H9 (cell line): ENCODE data around the gene ADRB1. TPM values are rescaled to one million over a fixed set of nuclear protein-coding genes. Genes with fewer than 3 reads are reported as not detected.

Experiments
- DNase-seq: peaks from one replicate; pipeline ENCODE4 v3.0.0-alpha.2; 2017
- H2AFZ ChIP-seq: one replicate; pipeline ENCODE4 v1.6.1; 2013; ENCODE audit warnings: mild to moderate bottlenecking, low read length, control low read depth, moderate library complexity
- H2AK5ac ChIP-seq: 2 replicates; pipeline ENCODE4 v1.6.1; 2013; ENCODE audit warnings: low read length, control low read depth, mixed read lengths; ENCODE audit not compliant: insufficient read length
- H2BK120ac ChIP-seq: one replicate; pipeline ENCODE4 v1.6.1; 2013; ENCODE audit warnings: low read depth, mild to moderate bottlenecking, low read length, control low read depth, inconsistent platforms; ENCODE audit not compliant: poor library complexity, severe bottlenecking
- H2BK12ac ChIP-seq: 2 replicates; pipeline ENCODE4 v1.6.1; 2013; ENCODE audit warnings: low read length, control low read depth, mixed read lengths, low read depth; ENCODE audit not compliant: insufficient read length
- H2BK15ac ChIP-seq: 2 replicates; pipeline ENCODE4 v1.6.1; 2013; ENCODE audit warnings: low read depth, low read length, control low read depth
- H2BK20ac ChIP-seq: one replicate; pipeline ENCODE4 v1.6.1; 2013; ENCODE audit warnings: low read depth, mild to moderate bottlenecking, low read length, control low read depth, inconsistent platforms; ENCODE audit not compliant: poor library complexity, severe bottlenecking
- H2BK5ac ChIP-seq: 2 replicates; pipeline ENCODE4 v1.6.1; 2013; ENCODE audit warnings: low read length, control low read depth, mixed read lengths; ENCODE audit not compliant: insufficient read length
- H3K14ac ChIP-seq: 2 replicates; pipeline ENCODE4 v1.6.1; 2013; ENCODE audit warnings: low read length, control low read depth; ENCODE audit not compliant: insufficient read depth
- H3K18ac ChIP-seq: 2 replicates; pipeline ENCODE4 v1.6.1; 2013; ENCODE audit warnings: low read depth, mild to moderate bottlenecking, mixed read lengths, low read length, control low read depth; ENCODE audit not compliant: insufficient read length
- H3K23ac ChIP-seq: 2 replicates; pipeline ENCODE4 v1.6.1; 2013; ENCODE audit warnings: low read length, control low read depth, mixed read lengths, low read depth; ENCODE audit not compliant: insufficient read length
- H3K23me2 ChIP-seq: 2 replicates; pipeline ENCODE4 v1.6.1; 2013; ENCODE audit warnings: low read depth, mild to moderate bottlenecking, mixed read lengths, low read length, control low read depth; ENCODE audit not compliant: insufficient read length, poor library complexity, severe bottlenecking
- H3K27ac ChIP-seq: 2 replicates; pipeline ENCODE4 v1.5.1; 2013; ENCODE audit warnings: low read length, control low read depth, mixed read lengths, low read depth; ENCODE audit not compliant: insufficient read length
- H3K27me3 ChIP-seq: 2 replicates; pipeline ENCODE4 v1.6.1; 2013; ENCODE audit warnings: low read length, control low read depth, inconsistent platforms; ENCODE audit not compliant: insufficient read depth
- H3K4ac ChIP-seq: 2 replicates; pipeline ENCODE4 v1.6.1; 2013; ENCODE audit warnings: low read depth, mild to moderate bottlenecking, control low read depth, inconsistent platforms, low read length, moderate library complexity
- H3K4me1 ChIP-seq: 2 replicates; pipeline ENCODE4 v1.6.1; 2013; ENCODE audit warnings: low read length, control low read depth, inconsistent platforms; ENCODE audit not compliant: insufficient read depth
- H3K4me2 ChIP-seq: 2 replicates; pipeline ENCODE4 v1.6.1; 2013; ENCODE audit warnings: low read length, control low read depth, mixed read lengths; ENCODE audit not compliant: insufficient read length, insufficient read depth
- H3K56ac ChIP-seq: 2 replicates; pipeline ENCODE4 v1.6.1; 2013; ENCODE audit warnings: low read depth, mild to moderate bottlenecking, mixed read lengths, low read length, control low read depth; ENCODE audit not compliant: insufficient read length
- H3K79me1 ChIP-seq: 2 replicates; pipeline ENCODE4 v1.6.1; 2013; ENCODE audit warnings: low read depth, mild to moderate bottlenecking, moderate library complexity, low read length, control low read depth, inconsistent platforms; ENCODE audit not compliant: insufficient read depth, poor library complexity, severe bottlenecking
- H3K79me2 ChIP-seq: 2 replicates; pipeline ENCODE4 v1.6.1; 2013; ENCODE audit warnings: low read length, control low read depth, inconsistent platforms; ENCODE audit not compliant: insufficient read depth
- H3K9ac ChIP-seq: 2 replicates; pipeline ENCODE4 v1.6.1; 2013; ENCODE audit warnings: low read length, control low read depth, mixed read lengths; ENCODE audit not compliant: insufficient read length; ENCODE audit errors: extremely low read depth
- H3K9me3 ChIP-seq: one replicate; pipeline ENCODE4 v1.6.1; 2013; ENCODE audit warnings: low read depth, low read length, inconsistent platforms; ENCODE audit not compliant: control insufficient read depth
- H3T11ph ChIP-seq: one replicate; pipeline ENCODE4 v1.6.1; 2013; ENCODE audit warnings: mild to moderate bottlenecking, low read length, control low read depth, inconsistent platforms
- H4K20me1 ChIP-seq: one replicate; pipeline ENCODE4 v1.6.1; 2013; ENCODE audit not compliant: control insufficient read depth, insufficient read length, insufficient read depth
- H4K5ac ChIP-seq: 2 replicates; pipeline ENCODE4 v1.6.1; 2013; ENCODE audit warnings: low read depth, mild to moderate bottlenecking, mixed read lengths, low read length, control low read depth; ENCODE audit not compliant: insufficient read length
- H4K8ac ChIP-seq: replicated peaks from 2 replicates; pipeline ENCODE4 v1.6.1; 2013; ENCODE audit warnings: low read length, control low read depth, mixed read lengths, low read depth; ENCODE audit not compliant: insufficient read length
- H4K91ac ChIP-seq: 2 replicates; pipeline ENCODE4 v1.6.1; 2013; ENCODE audit warnings: low read depth, mild to moderate bottlenecking, moderate library complexity, mixed read lengths, low read length, control low read depth; ENCODE audit not compliant: insufficient read length
- H3K27ac Mint-ChIP-seq, 3 experiments: 2 replicates in 2 of 3; 3 replicates in 1 of 3; pipeline ENCODE4 v1.8.0; 2020 to 2021; ENCODE audit warnings: mixed read lengths in 3 of 3, mild to moderate bottlenecking in 1 of 3, moderate library complexity in 1 of 3
- H3K27me3 Mint-ChIP-seq: 2 replicates; pipeline ENCODE4 v1.8.0; 2021; ENCODE audit warnings: low read depth, mild to moderate bottlenecking, moderate library complexity, mixed read lengths
- H3K36me3 Mint-ChIP-seq, 3 experiments: 2 replicates in 2 of 3; 3 replicates in 1 of 3; pipeline ENCODE4 v1.8.0; 2020 to 2021; ENCODE audit warnings: low read depth in 3 of 3, mixed read lengths in 3 of 3; ENCODE audit not compliant: insufficient read depth in 1 of 3
- H3K4me1 Mint-ChIP-seq, 2 experiments: 2 replicates each; pipeline ENCODE4 v1.8.0; 2020; ENCODE audit warnings: mixed read lengths in 2 of 2
- H3K4me3 Mint-ChIP-seq, 2 experiments: 2 replicates in 1 of 2; 3 replicates in 1 of 2; pipeline ENCODE4 v1.8.0; 2020 to 2021; ENCODE audit warnings: mild to moderate bottlenecking in 2 of 2, mixed read lengths in 2 of 2, moderate library complexity in 1 of 2
- H3K9me3 Mint-ChIP-seq, 2 experiments: 2 replicates in 1 of 2; 3 replicates in 1 of 2; pipeline ENCODE4 v1.8.0; 2020; ENCODE audit warnings: mild to moderate bottlenecking in 2 of 2, mixed read lengths in 2 of 2, moderate library complexity in 1 of 2
- CTCF ChIP-seq: fragments of 200-600 bp; sonication (generic); conservative IDR thresholded peaks from 3 replicates; pipeline ENCODE4 v1.8.0; 2021; ENCODE audit warnings: antibody characterized with exemption, mild to moderate bottlenecking
- WGBS: extraction: QIAGEN DNeasy Blood & Tissue Kit; methylation state at CpG from one replicate; pipeline ENCODE4 v1.1.7; 2013; ENCODE audit warnings: missing lambda C conversion rate, low lambda C conversion rate, mixed read lengths; ENCODE audit not compliant: insufficient read length; ENCODE audit errors: extremely low coverage; 5-methylcytosine and 5-hydroxymethylcytosine counted together
- total RNA-seq: library from RNA; stranded (reverse); gene quantifications from 2 replicates; pipeline ENCODE4 v1.2.1, GENCODE V29; 2021

ADRB1 gene
- total RNA-seq, 1 experiment from 2014 or later: 0.13 TPM

DNA sequence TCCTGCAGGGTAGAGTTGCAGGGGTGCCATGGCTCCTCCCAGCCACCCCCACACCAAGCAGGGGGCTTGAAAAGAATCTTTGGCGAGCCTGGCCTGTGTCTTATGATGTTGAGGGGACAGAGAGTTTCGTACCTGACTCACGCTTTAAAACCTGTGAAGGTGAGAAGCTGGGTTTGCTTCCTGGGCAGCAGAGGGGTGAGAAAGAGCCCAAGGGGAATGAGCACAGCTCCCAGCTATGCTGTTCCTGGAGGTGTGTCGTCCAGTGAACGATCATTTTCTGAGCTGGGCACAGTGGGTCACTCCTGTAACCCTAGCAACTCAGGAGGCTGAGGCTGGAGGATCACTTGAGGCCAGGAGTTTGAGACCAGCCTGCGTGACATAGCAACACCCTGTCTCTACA, 13.5 kb upstream of the ADRB1 start:
- no peak overlapping the region for H2BK5ac ChIP-seq
- DNase-seq: no peak
- H2AK5ac ChIP-seq: no peak overlapping the region
- no peak overlapping the region for H4K91ac ChIP-seq
- no peak overlapping the region for H4K5ac ChIP-seq
- H3K79me1 ChIP-seq: no peaks in the 10 kb centered on the region
- no peaks in the 10 kb centered on the region for H3K79me2 ChIP-seq
- H3K27ac ChIP-seq: no peak overlapping the region
- H3K27me3 Mint-ChIP-seq: peaks cover 6% of the 10 kb centered on the region
- no peaks in the 10 kb centered on the region for H3K23me2 ChIP-seq
- H2BK15ac ChIP-seq: no peak overlapping the region
- H3K4me1 ChIP-seq: no peaks in the 10 kb centered on the region
- no peak overlapping the region for H2BK12ac ChIP-seq
- no peak overlapping the region for H3K23ac ChIP-seq
- WGBS: no CpG with 5 or more reads among the region's 6 CpGs
- H3K36me3 Mint-ChIP-seq: no peaks in the 10 kb centered on the region
- no peak overlapping the region for H2BK120ac ChIP-seq
- no peak overlapping the region for H4K8ac ChIP-seq
- H2AFZ ChIP-seq: no peak overlapping the region
- no peak overlapping the region for H3K14ac ChIP-seq
- no peak overlapping the region for H3K4me3 Mint-ChIP-seq
- no peak overlapping the region for H3T11ph ChIP-seq
- peaks cover 0 to 6% of the 10 kb centered on the region in 2 experiments; a peak in 3 of 4 replicates for H3K4me1 Mint-ChIP-seq
- H4K20me1 ChIP-seq: no peaks in the 10 kb centered on the region
- no peak overlapping the region for H2BK20ac ChIP-seq
- H3K9ac ChIP-seq: no peak overlapping the region
- H3K56ac ChIP-seq: no peak overlapping the region
- H3K9me3 ChIP-seq: no peaks in the 10 kb centered on the region
- no peak overlapping the region for H3K4ac ChIP-seq
- no peak overlapping the region for H3K27ac Mint-ChIP-seq
- H3K9me3 Mint-ChIP-seq: no peaks in the 10 kb centered on the region
- no peaks in the 10 kb centered on the region; the same call in 1 of the 2 replicates for H3K27me3 ChIP-seq
- no peak overlapping the region for H3K18ac ChIP-seq
- TF ChIP-seq CTCF: no peak
- H3K4me2 ChIP-seq: no peak overlapping the region
